Measurements from ENCODE around the gene PLXNB1.

The PLXNB1 gene

GRCh38 chr3:48416546-48416945 is 13.3 kb downstream of the PLXNB1 start:
- no peak for DNase-seq

- no peak for DNase-seq
Observed at GRCh38 chr3:48416091-48416505, 13.8 kb downstream of the PLXNB1 start.

DNA sequence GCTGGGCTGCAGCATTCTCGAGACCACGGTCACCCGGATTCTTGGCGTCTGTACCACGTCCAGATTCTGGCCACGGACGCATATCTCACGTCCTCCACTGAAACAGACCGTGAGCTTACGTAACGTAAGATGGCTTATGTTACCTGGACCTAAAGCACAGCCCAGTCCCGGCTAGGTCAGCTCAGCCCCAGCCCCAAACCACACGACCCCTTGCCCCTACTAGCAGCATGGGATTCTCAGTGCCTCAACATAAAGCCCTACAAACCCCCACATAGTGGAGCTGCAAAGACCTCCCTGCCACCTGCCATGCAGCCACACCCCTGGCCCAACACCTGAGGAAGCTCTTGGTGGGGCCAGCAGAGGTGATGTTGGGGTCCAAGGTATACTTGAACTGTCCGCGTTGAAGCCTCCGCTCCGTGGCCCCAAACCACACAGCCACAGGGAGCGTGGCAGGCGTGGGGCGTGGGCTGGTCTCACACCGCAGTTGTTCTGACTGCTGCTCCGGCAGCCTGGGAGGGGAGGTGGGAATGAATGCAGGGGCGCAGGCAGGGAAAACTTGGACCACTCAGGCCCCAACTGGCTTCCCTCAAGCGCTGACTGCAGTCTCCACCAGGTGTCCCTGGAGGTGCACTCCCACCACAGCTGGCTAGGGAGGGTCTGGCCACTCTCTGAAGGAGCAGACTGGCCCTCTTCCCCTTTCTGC is 14.5 kb downstream of the PLXNB1 start:
- DNase-seq, result no peak

DNA sequence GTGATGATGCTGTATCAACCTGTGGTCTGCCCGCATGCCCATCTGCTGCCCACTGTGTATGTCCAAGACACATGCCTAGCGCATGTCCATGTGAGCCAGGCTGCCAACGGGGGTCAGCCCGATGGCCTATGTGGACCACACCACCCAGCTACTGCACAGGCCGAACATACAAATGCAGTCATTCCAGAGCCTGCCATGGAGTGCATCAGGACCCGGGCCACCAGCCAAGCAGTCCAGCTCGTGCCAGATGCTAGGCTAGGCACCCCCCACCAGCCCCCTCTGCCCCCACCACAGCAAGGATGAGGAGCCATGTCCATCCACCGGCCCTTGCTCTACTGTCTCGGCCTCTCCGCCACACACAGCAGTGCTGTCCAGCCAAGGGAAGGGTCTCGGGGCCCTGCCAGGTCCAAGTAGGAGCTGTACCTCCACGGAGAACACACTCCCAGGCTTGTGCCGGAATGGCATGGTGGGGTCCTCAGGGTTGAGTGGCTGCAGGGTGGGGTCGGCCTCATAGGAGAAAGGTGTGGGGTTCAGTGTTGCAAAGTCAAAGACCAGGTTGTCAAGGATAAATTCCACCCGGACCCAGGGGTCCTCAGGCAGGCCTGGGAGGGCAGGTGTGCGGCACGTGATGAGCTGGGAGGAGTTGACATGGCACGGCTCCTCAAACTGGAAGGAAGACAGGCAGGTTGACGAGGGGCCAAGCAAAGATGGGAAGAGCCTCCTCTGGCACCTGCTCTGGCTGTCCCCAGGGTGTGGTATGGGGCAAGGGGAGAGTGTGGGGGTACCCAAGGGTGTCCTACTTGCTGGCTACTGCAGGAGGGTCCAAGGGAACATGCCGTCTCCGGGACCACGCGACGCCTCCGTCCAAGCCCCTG is 15.3 kb downstream of the PLXNB1 start:
- DNase-seq, result no peak

DNA sequence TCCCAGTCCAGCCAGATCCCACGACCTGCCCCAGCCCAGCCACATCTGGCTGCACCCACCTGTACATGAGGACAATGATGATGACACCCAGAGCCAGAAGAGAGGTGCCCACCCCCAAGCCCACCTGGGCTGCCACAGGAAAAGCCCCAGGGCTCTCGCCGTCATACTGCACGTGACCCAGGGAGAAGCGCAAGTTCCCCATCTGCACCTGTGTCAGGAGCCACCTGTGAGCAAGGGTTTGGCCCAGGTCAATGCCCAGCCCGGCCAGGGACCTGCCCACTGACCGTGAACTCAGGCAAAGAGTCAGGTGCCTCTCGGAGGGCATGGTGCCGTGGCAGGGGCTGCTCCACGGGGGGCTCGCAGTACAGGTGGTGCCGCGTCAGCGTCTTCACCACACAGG is 16.3 kb downstream of the PLXNB1 start:
- DNase-seq, result no peak

DNA sequence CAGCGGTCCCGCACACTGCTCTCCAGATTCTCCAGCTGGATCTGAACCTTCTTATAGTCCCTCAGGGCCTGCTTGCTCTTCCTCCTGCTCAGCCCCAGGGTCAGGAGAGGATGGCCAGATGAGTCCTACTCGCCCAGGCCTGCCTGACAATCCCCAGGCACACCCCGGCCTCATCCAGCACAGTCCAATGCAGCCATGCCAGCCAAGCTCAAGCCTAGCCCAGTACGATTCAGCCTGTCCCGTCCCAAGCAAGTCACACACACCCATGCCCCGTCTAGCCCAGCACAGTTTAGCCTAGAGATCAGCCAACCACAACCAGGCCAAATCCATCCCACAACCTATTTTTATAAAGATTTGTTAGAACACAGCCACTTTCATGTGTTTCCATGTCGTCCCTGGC is 16.8 kb downstream of the PLXNB1 start:
- no peak for DNase-seq

DNA sequence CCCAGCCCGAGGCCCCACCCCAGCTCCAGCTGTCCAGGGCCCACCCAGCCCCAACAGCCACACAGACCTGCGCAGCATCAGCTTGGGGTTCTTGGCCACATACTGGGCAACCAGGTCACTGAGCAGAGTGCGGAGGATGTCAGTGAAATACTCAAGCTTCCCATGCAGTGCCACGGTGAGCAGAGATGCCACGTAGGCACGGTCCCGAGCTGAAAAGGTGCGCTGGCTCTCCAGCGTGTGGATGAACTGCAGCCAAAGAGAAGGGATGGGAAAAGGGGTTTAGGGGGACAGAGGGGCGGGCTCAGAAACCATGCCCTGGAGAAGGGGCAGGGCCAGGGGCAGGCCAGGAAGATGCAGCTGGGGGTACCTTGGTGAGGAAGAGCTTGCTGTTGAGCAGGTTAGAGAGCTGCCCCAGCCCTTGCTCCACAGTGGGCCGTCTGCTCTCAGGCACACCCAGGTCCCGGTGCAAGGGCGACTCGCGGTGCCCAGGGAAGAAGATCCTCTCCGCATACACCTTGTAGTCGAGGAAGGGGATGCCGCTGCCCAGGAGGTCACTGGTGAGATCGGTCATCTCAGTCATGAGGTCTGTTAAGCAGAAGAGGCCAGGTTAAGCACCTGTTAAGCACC is 17.4 kb downstream of the PLXNB1 start:
- DNase-seq, result no peak

DNA sequence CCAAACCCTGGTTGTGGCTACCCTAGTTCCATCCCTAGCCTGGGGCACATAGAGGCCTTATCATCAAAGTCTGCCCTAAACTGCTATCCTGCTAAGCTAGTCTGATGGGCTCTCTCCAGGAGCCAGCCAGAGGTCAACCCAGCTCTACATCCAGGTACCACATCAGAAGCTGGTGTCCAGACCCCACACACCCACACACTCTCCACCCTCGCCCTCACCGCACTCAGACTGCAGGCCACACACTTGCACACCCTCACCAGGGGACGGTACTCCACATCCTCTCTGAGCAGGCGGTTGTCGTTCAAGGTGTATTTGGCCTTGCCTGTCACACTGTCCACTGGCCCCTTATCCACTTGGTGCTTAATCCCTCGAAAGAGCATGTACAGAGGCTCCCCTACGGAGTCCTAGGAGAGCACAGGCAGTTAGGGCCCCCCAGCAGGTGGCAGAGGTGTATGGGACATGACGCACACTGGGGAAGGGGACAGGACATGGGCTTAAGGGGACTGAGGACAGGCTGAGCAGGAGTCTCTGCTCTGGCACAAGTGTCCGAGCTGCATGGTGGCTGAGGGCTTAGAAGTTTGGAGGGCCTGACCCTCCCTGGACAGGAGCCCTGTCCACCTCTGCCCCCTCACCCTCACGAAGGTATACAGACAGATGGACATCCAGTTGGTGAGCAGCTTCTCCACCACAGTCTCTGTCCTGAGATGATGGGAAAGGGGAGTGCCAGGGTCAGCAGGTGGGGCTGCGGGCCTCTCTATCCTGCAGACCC is 18.1 kb downstream of the PLXNB1 start:
- DNase-seq, result no peak

DNA sequence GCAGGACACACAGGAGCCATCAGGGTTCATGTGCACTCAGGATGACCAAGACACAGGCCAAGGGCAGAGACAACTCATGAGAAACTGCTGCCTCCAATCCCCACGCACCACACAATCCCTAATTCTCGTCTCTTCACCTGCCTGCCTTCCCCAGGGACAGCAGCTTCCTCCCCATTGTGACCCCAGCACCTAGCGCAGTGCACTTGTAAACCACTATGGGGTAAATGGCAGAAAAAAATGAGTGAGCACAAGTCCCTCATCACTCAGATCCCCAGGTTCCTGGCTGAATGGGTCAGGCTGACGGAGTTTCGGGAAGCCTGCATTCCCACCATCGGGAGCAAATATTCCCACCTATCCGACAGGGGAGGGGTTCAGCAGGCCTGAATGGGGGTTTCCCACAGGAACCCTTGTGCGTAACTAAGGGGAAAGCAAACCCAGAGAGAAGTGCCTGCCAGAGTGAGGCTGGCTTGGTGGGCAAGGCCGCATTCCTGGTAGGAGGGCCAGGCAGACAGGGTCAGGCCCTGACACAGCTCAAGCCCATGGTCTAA is 18.8 kb downstream of the PLXNB1 start:
- DNase-seq, result no peak

DNA sequence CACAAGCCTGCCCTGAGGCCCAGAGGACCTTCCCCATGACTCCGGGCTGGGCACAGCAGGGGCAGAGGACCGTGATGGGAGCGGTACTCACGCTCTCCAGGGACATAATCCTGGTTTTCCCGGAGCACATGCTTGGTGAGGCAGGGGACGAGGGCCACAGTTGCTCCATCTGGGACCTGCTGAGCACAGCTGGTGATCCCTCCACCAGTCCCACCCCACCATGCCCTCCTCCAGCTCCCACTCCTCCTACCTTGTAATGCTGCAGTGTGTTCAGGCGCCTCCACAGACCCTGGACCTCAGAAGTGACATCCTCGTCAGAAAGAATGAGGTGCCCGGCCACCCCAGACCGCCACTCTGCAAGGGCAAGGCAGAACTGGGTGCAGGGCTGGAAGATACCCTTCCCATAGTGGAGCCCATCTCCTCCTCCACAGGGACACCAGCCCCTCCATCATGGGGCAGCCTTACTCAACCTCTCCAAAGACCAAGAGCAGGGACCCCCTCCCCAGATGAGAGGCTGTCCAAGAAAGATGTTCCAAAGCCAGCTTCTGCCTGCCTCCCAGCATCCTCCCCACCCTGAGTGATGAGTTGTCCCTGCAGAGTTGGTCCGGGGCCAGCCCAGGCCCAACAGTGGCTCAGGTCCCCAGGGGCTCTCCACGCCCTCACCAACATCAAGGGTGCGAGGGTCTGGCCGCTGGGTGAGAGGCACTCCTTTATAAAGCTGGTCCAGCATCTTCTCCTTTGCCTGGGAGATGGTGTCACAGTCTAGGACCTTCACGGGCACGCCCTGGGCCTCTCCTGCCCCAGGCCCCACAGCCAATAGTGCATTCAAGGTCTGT is 19.5 kb downstream of the PLXNB1 start:
- DNase-seq, result no peak

GRCh38 chr3:48409291-48410201 is 20.3 kb downstream of the PLXNB1 start:
- no peak for DNase-seq

- DNase-seq, result no peak
Observed at GRCh38 chr3:48408823-48409281, 21.0 kb downstream of the PLXNB1 start.

GRCh38 chr3:48407542-48408099 is 22.3 kb downstream of the PLXNB1 start:
- DNase-seq, result no peak

GRCh38 chr3:48406443-48407431 is 23.1 kb downstream of the PLXNB1 start:
- DNase-seq, result peak; percentile 1

- DNase-seq, result no peak
Observed at GRCh38 chr3:48405971-48406370, 23.9 kb downstream of the PLXNB1 start.

DNA sequence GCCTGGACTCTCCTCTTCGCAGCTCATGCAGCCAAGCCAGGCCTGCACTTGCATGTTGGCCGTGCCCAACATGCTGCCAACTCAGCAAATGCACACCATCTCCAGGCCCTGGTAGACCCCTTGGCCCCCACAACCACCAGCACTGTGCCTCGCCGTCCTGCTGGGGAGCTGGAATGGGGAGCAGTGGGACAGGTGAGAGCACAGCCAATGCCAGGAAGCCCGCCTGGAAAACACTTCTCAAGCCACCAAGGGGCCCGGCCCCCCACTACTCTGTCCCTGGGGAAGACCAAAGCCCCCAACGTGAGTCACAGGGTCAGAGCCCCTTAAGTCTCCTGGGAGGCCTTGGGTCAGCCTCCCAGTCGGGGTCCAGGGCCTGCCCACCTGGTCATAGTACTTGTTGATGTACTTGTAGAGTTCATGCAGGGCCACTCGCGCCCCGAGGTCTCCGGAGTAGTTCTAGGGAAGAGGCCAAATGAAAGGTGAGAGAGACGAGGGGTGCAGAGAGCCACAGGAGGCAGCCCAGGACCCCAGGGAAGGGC is 24.5 kb downstream of the PLXNB1 start:
- DNase-seq, result peak; percentile 0

DNA sequence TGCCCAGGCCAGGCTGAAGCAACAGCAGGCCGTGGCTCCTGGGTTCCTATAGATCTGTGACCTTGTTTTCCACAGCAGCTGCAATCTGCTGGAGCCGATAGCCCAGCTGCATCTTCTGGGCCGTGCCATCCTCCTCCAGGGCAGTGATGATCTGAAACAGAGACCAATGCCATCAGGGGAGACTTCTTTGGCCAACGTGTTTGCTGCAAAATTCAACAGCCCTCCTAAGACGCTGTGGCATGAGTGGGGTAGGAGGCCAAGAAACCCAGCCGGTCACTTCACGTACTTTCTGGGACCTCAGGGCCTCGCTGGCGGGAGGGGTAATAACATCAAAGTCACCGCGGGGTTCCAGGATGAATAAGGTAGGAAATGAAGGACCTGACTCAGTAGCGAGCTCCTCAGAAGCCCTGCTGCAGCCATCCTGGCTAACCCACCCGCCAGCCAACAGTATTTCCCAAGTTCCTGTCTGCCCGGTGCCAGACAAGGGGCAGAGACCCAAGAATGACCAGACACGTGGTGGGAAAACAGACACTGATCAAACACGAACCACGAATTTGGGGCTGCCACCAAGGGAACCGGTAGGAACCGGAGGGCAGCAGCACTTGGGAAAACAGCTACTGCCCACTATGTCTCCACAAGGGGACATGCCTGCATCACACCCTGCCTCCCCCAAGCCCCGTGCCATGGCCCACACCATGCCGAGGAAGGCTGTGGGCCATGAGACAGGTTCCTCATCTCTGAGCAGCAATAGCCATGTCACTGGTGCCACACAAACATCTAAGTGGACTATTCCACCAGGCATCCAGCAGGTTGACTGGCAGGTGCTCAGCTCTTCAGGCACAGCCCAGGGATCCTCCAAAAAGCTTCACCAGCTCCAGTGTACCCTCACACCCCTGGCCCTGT is 25.2 kb downstream of the PLXNB1 start:
- DNase-seq, result peak; percentile 1

All from activated CD4-positive, alpha-beta T cell treated with anti-CD3 and anti-CD28 coated beads for 48 hours (primary cell).